GM19328 (cell line): ENCODE results near the gene PDE2A.

Experiments used
- ATAC-seq: cut with Tn5 transposase; IDR thresholded peaks from one replicate; pipeline ENCODE4 v1.9.1; 2021; ENCODE audit warnings: mild to moderate bottlenecking, moderate library complexity; ENCODE audit not compliant: unreplicated experiment

PDE2A gene

DNA sequence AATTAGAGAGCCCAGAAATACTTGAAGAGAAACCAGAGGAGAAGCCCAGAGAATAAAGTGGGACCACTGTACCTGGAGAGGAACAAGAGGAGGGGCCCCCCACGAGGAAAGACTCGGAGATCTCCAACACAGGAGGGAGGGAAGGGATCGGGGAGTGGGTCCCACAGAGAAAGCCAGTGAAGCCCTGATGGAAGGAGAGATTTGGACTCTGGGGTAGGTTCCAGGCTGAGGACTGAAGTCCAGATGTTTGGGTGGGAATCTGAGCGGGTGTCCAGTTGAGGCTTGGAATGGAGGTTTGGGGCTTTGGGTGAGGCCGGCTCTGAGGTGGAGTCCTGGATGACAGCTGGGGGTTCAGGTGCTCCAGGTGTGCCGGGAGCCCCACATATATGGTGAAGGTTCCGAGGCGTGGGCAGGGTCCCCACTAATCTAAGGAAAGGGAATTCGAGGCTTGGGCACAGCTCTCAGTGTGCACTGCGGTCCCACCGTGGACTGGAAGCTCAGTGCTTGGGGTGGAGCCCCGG lies 32.6 kb downstream of the PDE2A start:
- no peak for ATAC-seq

DNA sequence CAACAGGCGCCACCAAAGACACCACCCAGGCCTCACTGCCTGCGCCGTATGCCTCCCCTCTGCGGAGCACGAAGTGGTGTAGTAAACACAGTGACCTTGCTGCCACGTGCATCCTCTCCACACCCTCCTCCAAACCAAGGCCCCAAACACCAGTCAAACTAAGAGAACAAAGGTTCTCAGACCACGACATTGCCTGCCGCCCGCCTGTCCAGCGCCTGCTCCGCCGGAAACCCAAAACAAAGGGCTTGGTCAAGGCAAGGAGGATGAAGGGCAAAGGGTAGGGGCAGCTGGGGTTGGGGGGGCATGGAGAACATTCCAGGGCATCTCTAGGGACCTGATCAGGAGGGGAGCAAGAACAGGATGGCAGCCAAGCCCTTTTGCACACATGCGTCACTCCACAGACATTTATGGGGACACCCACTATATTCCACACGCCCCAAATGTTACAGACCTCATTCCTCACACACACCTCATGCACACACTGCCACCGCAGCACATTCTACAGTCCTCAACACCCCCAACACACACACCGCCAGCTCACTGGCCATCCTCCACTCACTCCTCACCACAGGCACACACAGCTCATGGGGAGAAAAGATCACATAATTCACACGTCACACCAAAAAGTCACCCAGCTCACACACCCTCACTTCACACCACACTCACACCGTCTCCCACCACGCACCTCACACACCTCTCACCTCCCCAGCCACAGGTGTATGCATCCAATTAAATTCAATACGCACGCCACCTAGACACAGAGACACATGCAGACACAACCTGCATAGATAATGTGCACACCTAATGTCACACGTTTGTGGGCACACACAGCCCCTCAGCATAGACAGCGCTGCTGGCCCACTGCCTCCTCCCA lies 34.5 kb downstream of the PDE2A start:
- no peak for ATAC-seq

DNA sequence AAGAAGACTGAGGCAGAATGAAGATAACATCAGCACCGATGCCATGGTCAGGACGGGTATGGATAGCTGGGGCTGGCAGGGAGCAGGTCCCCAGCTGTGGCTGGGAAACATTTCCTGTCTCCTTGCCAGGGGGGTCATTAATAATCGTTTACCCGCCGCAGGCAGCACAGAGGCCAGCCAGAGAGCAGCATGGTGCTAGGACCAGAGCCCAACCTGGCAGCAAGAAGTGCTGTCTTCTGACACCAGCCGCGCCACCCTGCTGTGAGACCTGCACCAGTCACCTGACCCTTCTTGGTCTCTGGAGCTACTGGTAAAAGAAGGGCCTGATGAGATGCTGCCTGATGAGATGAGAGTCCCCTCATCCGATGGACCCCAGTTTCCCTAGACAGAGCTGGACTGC lies 36.3 kb downstream of the PDE2A start:
- no peak for ATAC-seq

DNA sequence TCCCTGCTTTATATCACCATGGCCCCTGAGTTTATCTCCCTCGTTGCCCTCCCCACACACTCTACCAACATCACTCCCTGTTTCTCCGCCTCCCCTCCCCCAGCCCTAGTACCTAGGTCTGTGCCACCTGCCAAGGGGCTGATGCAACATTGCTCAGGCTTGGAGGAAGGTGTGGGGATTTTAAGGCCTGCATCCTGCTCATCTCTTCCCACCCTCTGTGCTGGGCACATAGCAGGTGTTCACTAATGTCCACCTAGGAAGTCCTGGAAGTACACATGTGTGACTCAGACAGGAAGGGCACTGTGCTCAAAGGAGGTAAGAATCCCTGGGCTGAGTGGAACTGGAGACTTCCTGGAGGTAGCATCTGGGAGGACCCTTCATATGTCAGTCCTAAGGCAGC lies 37.0 kb downstream of the PDE2A start:
- ATAC-seq = no peak

DNA sequence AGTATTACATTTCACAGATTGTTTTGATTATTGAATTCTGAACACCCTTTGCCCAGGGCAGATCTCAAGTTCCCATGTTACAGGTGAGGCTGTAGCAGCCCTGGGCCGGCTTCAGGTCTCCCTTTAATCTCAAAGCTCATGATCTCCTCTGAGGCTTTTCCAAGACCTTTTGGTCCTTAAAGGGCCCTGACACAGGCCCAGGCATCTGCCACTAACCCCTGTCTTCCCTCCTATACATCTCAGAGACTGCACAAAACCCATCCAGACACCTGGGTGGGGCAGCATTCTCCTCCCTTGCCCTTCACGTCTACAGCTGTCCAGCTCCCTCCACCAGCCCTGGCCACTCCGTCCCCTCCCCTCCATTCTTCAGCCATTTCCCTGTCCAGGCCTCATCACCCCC lies 37.8 kb downstream of the PDE2A start:
- no peak for ATAC-seq

DNA sequence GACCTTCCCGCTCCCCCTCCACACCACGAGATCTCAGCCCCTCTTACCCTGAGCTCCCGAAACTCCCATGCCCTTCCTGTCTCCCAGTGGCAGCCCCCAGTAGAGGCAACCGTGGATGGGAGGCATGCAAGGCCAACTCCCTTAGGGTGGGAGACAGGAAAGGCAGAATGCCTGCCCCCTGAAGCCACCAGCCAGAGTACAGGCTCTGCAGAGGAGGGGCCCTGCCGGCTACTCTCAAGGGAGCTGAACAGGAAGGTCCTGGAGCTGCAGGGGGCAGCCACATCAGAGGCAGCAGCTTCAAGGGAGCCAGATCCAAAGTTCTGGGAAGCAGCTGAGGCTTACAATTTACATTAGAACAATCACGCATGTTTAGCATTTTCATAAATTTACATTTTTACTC lies 38.3 kb downstream of the PDE2A start:
- no peak for ATAC-seq

DNA sequence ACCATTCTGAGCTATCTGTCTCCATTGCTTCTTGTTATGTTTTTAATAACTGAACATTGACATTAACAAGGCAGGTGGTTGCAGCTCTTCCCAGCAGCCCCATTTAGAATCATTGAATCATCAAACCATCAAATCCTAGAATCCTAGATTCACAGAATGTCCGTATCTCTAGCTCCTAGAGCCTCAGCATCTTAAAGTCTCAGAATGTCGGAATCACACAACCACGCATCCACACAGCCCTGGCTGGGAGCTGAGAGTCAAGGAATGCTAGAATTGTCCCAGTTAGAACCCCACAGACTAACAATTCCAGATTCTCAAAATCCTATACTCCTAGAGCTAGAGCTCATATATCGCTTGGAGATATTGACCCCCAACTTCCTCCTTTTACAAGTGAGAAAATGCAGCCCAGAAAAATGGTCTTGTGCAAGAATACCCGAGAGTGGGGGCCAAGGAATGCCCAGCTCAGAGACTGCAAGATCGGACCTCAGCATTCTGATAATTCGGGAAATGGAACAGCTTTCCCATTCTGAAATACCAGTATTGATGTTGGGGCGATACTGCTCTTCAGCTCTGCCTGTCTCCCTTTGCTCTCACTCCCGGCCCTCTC lies 38.8 kb downstream of the PDE2A start:
- ATAC-seq = no peak

DNA sequence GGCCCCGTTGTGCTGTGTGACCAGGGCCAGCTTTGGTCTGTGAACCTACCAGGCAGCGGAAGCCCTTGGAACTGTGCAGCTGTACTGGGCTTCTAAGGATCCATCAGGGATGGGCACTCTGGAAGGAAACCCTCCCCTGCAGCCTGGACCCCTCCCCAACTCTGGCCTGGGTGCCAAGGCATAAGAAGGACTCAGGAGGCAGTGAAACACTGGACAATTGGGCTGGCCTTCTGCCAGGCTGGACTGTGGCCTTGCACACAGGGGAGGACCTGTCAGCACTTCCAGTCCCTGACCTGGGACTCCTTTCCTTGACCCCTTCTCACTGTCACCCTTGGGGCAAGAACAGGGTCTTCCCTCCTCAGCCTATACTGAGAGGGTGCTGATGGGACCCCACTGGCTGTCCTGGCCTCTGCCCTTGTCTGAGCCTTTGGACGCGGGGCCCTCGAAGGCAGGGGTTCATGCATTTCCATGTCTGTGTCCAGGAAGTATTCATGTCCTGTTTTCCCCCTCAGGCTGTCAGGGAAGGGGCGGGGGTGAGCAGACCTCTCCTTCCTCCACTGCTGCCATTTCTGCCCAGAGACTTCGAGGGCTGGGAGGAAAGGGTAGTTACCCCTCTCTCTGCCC lies 39.6 kb downstream of the PDE2A start:
- no peak for ATAC-seq

DNA sequence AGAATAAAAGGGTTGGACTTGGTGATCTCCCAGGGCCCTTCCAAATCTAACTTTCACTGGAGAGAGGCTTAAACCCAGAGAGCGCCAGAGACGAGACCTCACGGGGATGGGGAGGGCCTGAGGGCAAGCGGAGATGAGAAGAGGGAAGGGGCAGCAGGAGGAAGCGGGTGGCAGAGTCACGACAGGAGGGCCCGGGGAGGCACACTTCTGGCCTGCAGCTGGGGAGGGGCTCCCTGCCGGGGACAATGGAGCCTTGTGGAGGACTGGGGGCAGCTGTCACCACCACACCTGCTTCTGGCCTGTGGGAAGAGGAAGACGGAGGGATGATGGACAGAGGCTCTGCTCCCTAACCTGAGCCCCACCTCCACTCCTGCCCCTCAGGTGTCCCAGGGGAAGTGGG lies 40.2 kb downstream of the PDE2A start:
- no peak for ATAC-seq

DNA sequence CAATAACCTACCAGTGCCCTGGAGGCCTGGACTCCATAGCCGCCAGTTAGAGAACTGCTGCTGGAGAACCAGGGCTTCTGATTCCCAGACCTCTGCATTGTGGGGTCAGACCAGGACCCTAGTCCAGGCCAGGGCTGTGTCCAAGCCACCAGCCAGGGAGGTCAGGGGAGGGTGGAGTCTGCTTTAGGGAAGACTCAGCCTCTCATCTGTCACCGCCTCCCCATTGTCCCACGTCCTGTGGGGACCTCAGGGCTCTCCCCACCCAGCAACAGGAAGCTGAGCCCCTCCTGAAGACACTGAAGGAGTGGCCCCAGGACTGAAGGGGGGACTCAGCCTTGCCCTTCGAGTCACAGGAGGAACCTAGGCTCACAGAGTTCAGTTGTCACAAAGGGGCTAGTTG lies 41.2 kb downstream of the PDE2A start:
- no peak for ATAC-seq

DNA sequence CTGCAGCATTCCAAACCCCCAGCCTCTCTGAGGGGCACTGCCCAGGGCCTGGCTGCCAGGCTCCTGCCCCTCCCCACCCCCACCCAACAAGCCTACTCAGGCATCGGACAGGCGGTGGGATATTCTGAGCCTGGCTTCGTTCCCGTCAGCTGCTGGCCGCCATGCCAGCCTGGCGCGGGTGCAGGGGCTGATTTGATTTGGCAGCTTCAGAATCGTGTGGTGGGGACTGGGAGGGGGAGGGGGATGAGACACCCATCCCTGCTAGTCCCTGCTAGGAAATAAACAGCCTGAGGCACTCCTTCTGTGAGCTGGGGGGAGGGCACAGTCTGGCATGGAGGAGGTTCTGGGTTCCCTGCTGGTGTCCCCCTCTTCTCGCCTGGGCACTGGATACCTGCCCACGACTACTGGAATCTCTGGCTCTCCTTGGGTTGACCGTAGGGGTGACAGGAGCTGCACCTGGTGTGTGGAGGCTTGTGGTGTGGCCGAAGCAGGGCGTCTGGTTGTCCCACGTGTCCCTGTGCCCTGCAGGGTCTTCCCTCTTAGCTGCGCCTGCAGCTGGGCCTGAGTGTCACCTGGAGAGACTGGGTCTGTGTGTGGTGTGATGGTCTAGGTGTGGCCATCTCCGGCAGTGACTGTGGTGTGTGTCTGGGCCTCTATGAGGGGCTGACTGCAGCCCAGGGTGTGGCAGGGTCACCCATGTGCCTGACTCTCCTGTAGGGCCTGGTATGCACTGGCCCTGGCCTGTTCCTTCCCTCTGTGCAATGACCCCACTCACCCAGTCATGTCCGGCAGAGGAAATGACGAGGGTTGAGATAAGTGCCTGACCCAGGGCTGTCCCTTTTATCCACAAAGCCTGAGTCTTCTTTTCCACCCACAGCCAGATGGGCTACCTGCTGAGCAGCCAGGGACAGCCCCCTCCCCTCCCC lies 42.2 kb downstream of the PDE2A start:
- ATAC-seq = no peak

DNA sequence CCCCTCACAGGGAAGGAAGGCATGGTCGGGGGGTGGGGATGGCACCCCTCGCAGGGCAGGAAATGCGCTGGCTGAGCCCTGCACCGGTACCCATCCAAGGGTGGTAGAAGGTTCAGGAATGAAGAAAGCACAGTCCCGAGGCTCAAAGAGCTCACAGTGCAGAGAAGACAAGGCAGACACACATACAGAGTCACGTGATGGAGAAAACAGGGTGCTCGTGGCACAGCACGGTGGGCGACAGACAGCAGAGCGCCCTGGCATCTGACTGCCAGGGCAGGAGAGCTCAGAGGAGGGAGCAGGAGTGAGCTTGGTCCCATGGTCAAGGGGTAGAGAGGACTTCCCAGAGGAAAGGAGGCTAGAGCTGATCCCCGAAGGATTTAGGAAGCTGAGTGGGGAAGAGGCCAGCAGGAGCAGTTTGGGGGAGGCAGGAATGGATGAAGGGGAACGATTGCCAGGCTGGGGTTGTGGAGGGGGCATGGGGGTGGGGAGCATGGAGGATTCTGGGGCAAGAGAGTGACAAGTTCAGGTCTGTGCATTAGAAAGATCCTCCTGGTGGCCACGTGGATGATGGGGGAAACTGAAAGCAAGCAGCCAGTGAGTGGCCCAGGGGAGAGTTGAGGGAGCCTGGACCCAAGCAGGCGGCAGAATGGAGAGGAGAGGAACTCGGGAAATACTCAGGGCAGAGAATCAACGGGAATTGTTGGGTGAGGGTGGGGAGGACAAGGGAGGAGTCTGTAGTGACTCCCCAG lies 43.9 kb downstream of the PDE2A start:
- ATAC-seq = no peak

DNA sequence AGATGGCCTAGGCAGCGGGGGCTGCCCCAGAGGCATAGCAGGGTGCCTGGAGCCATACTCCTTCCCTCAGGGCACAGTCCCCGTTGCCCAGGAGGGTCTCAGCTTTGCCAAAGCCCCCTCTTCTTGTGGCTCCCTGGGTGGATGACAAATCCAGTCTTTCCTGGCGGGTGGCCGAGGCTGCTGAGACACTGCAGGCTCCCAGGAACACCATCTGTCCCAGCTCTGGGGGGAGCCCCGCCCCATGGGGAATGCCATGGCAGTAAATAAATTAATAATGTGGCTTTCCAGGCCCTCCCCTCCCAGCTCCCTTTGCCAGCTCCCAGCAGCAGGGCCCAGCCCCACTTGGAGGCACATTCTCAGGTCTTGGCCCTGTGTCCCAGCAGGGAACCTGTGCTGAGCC lies 45.0 kb downstream of the PDE2A start:
- no peak for ATAC-seq

DNA sequence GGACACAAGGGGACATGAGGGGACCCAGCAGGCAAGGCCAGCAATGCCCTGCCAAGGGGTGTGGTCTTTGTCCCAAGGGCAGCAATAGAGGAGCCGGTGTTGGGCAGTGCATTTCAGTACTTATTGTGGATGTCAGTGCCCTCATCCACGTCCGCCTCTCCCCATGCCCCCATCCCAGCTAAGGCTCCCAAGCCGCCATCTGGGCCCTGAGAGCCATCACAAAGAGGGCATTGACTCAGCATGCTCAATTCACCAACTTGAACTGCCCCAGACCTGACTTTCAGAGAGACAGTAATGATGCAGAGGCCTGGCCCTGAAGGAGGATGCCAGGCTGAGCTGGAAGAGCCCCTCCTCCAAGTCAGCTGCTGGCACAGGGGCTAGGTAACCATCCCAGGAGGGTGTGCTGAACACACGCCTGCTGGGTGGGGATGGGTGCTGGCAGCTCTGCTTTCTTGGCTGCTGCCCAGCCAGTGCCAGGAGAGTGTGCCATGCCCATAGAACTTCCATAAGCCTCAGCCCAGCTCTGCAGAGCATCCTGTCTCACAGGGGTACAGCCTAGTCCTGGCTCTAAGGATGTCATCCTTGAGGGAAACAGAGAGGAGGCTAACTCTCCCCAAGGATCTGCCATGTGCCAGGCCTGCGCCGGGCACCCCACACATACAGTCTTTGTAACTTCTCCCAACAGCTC lies 46.5 kb downstream of the PDE2A start:
- ATAC-seq = no peak

DNA sequence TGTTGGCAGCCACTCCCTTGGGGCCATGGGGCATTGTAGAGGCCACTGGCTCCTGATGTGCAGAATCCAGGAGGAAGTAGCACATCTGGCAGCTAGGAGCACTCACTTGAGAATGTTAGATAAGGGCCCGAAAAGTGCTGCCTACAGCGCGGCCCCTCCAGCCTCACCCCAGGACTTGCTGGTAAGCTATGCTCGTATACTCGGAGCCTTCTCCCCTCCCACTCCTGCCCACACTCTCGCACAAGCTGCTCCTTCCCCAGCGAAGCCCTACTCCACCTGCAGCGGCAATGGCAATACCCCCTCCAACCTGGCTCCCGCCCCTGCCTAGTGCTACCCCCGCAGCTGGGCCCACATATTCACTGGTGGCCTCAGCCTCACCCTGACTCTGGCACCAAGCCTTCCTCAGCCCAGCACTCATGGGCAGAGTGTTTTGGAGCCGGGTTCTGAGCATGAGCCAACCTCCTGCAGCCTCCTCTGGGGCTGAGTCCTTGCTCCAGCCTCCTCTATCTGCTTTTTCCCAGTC lies 47.7 kb downstream of the PDE2A start:
- ATAC-seq = no peak

DNA sequence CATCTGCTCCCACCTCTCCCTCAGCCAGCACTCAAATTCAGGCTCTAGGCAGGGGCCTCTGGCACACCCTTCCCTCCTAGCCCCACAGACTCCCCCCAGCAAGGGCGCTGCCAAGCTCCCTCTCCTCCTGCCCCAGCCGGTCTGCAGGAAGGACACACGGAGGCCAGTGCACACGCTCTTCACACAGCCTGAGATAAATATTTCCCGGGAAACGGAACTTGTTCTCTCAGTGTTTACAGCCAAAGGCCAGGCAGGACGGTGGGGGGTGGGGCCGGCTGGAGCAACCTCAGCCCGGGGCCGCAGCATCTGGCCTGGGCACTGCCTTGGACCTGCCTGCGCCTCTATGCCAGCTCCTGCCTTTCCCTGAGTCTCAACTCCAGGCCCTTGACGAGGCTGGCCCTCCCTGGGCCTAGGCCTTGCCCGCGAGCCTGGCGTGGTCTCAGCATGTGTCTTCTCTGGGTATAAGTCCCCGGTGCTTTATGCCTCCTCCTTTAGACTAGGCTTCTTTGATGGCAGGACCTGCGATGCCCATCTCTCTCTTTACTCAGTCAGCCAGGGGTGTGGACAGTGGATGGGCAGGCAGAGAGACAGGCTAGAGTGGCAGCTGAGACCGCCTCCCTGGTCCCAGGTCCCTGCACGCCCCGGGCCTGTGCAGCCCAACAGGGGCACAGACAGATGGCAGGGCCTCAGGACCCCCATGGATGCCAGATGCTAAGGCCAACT lies 48.4 kb downstream of the PDE2A start:
- no peak for ATAC-seq

DNA sequence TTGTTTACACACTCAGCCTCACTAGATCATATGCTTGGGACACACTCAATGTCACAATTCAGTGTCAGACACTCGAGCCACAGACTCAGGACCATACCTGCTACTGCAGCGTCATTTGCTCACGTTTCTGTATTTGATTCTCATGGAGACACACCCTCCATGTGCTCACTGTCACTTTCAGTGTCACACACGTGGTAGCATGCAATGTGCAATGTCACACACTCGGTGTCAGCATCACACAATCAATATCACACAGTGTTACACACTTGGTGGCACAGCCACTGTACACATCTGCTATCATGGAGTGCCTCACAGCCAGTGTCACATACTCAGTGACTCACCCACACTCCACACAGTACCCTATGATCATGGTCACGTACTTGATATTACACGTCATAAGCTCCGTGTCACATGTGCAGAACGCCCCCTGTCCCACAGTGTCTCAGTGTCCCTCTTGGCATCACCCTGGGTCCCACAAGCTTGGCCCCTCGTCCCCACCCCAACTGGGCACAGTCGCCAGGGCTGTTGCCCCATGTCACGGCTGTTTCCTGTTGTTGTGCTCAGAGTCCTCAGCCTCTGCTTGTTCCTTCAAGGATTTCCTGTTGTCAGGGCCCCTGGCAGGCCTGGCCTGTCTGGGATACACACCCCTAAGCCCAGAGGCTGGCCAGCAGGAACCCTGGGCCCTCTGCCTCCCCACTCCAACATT lies 49.6 kb downstream of the PDE2A start:
- ATAC-seq = no peak

DNA sequence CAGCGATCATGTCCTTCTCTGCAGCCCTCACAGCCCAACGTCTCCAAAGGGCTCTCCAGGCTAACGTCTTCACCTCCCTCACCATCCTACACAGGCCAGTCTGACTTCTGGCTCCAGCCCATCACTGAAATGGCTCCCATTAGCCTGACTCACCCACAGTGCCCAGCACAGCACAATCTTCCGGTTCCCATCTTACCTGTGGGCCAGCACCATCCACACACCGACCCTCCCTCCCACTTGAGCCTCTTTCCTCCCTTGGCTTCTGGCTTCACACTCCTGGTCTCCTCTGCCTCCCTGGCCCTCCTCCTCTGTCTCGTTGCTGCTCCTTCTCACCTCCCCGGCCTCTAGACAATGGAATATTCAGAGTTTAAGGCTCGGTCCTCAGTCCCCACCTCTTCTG lies 51.2 kb downstream of the PDE2A start:
- ATAC-seq = no peak
